GM21825 (cell line): ENCODE data around the gene LRCH1.

Experiments
- ATAC-seq: cut with Tn5 transposase; IDR thresholded peaks from one replicate; pipeline ENCODE4 v1.9.1; 2021; ENCODE audit warnings: mild to moderate bottlenecking, moderate library complexity; ENCODE audit not compliant: unreplicated experiment

LRCH1 gene

DNA sequence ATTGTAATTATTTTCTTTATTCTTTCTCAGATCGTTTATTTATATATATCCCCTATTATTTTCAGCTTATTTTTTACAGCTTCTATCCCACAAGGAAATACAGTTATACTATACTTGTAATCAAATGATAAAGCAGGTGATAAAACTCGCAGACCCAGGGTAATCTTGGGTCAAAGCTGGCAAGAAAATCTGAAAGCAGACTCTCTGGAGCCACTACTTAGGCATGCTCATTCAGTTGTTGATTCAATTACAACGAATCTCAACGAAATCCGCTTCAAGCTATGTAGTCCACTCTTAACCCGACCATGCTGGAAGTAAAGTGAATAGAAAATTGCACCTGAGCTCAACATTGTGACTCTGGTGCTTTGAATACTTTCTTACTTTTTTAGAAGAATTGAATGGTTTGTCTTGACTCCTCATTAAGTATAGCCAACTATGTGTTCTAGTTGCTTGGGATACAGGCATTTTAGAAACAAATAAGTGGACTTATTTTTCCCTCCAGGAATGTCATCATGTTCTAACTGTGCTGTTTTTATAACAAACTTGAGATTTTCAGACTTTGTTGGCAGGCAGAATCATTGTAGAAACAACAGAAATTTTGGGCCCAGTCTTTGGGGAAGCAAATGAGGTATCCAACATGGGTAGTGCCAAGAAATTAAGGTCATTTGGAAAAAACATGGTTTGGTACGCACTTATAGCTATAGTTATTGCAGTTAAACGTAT is 222.6 kb downstream of the LRCH1 start:
- ATAC-seq = no peak

- no peak for ATAC-seq
Observed at GRCh38 chr13:46778095-46778494, 225.1 kb downstream of the LRCH1 start.

GRCh38 chr13:46778890-46779289 is 225.9 kb downstream of the LRCH1 start:
- ATAC-seq = no peak

DNA sequence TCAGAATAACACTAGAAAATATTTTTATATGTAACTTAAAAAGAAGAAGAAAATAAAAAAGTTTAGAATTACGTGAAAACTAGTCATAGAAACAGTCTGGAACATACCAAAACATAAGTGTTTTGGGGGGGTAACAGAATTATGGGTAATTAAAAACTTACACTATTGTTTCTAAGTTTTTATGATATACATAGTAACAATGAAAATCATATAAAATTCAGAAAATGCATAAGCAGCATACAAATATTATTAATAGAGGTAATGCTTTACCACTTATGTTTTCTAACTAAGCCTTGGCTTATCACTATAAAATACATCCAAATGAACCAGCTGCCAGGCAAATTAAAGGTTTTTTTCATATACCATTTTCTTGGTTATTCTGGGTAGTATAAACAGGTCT is 229.1 kb downstream of the LRCH1 start:
- ATAC-seq = no peak

GRCh38 chr13:46782691-46783090 is 229.7 kb downstream of the LRCH1 start:
- ATAC-seq = no peak

GRCh38 chr13:46783504-46783903 is 230.5 kb downstream of the LRCH1 start:
- no peak for ATAC-seq

DNA sequence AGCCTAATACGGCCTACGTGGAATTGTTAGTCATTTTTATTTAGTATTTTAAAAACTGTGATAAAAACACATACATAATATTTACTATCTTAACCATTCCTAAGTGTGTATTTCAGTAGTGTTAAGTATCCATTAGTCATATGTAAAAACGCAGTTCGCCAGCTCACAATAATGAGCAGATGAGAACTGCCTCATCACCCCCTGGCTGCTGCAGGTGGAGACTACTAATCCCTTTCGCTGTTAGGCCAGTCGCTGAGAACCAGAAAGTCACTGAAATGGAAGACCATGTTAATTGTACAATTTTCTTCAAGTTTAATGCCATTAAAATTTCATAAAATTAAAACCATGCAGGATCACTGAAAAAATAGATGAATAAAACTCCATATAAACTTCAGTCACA is 242.4 kb downstream of the LRCH1 start:
- no peak for ATAC-seq

- ATAC-seq = no peak
Observed at GRCh38 chr13:46796129-46796514, 243.2 kb downstream of the LRCH1 start.

DNA sequence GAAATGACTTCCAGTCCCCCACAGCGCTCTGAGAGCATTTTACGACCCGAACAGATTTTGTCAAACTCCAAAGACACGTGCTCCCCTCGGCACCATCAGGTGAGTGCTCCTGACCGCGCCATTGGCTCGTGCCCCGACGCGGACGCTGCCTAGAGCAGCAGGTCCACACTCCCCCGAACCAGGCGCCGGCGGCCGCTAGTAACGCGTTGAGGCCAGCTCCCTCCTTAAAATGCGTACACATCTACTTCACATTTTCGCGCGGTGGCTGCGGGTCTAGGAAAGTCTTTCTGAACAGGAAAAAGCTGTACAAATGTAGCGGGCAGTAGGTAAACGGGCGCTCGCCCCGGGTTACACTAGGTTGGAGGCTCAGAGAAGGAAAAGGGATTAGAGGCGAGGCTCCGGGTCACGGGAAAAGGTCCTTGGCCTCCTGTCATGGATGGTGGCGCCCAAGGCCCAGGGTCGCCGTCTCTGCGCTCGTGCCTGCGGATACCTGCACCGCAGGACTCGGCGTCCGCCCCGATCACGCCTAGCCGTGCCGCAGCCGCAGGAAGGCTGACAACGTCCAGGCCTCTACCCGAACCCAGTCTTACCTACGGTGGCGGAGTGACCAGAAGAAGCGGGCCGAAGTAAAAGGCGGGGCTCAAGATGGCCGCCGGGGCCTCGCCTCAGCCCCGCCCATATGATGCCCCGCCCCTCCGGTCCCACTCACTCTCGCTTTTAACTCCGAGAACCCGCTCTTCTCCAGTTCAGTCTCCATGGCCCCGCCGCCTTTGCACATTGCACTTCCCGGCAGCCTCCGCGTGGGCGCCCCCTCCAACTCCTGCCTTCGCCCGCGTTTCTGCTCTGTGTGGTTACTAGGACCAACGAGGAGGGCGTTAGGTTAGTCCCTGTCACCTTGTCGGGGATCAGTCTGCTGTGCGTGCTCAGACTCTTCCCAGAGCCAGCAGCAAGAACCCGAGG is 243.8 kb downstream of the LRCH1 start, which contains the start of gene ESD:
Gene ESD, minus strand, starts transcription at position 647 of the 960 bp plus-strand sequence. CDS start 5,748 bp downstream, outside the sequence.
- ATAC-seq = peak; percentile 92

GRCh38 chr13:46797501-46798237 is 244.7 kb downstream of the LRCH1 start:
- ATAC-seq = no peak

- no peak for ATAC-seq
Observed at GRCh38 chr13:46799139-46799538, 246.2 kb downstream of the LRCH1 start.

GRCh38 chr13:46801858-46802257 is 248.9 kb downstream of the LRCH1 start:
- no peak for ATAC-seq
